ENCODE results near the gene TGFBR1.

DNA sequence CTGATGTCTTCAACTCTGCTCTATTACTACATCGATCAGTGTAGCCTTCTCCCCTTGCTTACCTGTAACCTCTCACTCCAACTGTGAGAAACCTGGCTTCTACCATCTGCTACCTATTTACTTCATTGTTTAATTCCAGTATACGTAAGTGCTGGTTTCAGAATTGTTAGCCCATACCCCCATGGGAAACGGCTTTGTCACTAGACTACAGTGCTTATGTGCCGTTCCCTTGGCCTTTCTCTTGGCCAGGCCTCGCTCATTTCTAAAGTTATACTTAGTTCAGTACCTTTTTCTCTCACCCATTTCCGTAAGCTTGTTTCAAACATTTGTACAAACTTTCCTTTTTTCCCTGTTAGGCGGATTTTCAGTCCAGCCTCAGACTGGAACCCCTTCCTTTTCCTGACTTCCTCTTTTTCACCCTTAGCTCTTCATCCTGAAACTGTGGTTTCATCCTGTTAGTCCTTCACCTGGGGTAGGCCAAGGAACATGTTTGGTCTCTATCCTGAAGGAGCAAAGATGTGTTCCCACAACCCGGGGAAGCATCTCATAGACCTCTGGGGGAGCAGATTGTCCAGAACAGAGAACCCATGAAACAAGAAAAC, 95.1 kb downstream of the TGFBR1 start:
- TF ChIP-seq, protein P1, sequence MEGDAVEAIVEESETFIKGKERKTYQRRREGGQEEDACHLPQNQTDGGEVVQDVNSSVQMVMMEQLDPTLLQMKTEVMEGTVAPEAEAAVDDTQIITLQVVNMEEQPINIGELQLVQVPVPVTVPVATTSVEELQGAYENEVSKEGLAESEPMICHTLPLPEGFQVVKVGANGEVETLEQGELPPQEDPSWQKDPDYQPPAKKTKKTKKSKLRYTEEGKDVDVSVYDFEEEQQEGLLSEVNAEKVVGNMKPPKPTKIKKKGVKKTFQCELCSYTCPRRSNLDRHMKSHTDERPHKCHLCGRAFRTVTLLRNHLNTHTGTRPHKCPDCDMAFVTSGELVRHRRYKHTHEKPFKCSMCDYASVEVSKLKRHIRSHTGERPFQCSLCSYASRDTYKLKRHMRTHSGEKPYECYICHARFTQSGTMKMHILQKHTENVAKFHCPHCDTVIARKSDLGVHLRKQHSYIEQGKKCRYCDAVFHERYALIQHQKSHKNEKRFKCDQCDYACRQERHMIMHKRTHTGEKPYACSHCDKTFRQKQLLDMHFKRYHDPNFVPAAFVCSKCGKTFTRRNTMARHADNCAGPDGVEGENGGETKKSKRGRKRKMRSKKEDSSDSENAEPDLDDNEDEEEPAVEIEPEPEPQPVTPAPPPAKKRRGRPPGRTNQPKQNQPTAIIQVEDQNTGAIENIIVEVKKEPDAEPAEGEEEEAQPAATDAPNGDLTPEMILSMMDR (IDR thresholded peaks at IDR 0.05): no peak
- TF ChIP-seq EP300 (IDR thresholded peaks at IDR 0.05): no peak
